Activated T-cell treated with anti-CD3 and anti-CD28 coated beads, Interleukin-2, amount 50 U/mL, for 1 hour (primary cell): ENCODE results near the gene CENPF.
"Not testable (repeated sequence)": the region's sequence is repeated elsewhere in the genome, so short reads cannot be mapped to it uniquely, and the experiment has no call there.

Source experiments
- DNase-seq: peaks from one replicate; pipeline ENCODE4 v3.0.0-alpha.2; 2020

Gene CENPF

DNA sequence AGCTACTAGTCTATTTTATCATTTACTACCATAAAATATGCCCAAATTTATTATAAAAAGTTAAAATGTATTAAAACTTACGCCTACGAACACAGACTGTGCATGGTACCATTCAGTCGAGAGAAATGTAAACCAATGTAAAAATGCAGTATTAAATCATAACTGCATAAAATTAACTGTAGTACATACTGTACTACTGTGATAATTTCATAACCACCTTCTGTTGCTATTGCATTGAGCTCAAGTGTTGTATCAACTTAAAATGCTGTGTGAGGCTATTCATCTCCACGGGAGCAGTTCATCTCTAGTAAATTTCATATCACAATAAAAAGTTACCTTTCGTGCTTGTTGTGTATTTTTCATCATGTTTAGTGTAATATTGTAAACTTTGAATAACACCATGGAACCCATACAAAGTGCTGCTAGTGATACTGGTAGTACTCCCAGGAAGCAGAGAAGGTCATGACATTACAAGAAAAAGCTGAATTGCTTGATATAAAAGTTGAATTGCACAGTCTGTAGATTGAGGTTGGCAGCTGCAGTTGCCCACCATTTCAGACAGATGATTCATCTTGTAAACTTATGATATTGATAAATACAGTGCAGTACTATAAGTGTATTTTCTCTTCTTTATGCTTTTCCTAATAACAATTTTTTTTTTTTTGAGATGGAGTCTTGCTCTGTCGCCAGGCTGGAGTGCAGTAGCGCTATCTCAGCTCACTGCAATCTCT is 19.0 kb upstream of the CENPF start:
- DNase-seq: no peak

DNA sequence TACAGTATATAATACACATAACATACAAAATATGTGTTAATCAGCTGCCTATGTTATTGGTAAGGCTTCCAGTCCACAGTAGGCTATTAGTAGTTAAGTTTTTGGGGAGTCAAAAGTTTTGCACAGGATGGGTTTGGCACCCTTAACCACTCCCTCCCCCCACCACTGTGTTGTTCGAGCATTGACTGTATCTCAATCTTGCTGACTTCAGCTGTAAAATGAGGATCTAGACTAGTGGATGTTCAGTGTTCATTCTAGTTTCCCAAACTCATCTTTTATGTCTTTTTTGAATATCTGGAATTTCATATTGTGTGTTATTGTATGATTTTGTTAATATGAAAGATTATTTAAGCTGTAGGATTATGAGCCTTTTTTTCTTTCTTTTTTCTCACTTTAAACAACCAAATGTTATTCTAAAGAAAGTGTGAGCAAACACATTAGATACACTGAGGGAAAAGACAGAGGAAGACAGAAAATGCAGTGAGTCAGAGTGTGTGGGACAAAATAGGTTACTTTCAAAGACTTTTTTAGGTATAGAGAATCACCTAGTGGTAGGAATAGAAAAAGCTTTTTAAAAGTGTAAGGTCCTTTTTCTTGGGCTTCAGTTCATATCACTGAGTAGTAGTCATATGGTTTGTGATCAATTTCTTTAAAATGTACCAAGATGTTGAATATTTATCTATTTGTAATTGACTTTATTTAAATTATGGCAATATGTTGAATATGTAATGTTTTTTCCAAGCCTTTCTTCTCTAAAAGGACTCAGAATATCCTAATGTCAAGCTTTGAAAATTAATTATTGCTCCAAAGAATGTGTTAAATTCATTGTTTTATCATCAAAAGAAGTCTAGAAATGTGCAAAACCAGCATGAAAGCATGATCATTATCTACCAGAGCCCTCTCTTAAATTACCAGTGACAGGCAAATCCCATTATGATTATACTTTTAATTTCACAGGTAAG is 17.9 kb upstream of the CENPF start:
- DNase-seq: no peak

DNA sequence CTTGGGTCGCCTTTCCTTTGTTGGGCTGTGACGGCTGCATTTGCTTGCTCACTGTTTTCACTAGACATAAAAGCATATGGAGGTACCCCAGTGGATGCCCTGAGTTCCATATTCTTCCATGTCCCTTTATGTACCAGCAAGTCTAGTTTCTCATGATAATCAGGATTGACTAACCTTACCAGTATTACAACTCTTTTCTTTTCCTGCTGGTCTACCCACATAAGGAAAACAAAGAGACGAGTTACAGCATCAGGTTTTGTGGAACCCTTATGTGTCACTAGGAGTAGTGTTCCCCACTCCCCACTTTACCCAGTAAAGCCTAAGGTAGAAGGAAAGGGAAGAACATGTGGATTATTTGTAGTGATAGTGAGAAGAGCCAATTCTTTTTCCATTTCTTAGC is 16.4 kb upstream of the CENPF start:
- DNase-seq: no peak

DNA sequence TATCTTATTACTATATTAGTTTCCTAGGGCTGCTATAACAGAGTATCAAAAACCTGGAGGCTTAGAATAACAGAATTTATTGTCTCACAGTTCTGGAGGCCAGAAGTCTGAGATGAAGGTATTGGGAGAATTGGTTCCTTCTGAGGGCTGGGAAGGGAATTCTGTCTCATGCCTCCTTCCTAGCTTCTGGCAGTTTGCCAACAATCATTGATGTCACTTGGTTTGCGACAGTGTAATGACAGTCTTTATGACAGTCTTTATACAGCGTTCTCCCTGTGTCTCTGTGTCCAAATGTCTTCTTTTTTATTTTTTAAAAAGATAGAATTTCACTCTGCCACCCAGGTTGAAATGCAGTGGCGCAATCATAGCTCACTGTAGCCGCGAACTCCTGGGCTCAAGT is 15.8 kb upstream of the CENPF start:
- DNase-seq: no peak

DNA sequence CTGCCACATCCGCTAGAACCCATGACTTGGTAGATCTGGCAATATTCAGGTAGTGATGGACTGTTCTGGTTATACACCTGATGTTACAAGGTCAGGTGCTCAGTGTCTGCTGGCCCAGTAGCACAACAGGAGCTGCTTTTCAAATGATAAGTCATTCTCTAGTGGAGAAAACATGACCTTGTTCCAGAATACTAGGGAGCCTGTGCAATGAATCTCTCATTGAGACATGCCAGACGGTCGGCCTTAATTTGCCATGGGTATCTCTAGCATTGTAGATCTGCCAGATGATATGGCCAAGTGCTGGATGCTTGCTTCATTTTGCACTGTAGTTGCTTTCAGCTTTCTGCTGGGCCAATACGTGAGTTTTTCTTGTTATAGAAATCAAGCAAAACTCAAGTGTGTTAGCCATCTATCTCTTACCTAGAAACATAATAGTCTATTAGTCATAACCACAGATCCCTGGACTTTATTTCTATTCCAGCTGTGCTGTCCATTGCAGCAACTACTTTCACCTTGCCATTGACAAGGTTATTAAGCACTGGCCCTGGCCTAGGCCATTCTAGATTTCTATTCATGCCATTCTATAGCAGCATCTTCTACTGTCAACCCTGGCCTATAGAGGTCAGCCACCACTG is 13.9 kb upstream of the CENPF start:
- DNase-seq: no peak

DNA sequence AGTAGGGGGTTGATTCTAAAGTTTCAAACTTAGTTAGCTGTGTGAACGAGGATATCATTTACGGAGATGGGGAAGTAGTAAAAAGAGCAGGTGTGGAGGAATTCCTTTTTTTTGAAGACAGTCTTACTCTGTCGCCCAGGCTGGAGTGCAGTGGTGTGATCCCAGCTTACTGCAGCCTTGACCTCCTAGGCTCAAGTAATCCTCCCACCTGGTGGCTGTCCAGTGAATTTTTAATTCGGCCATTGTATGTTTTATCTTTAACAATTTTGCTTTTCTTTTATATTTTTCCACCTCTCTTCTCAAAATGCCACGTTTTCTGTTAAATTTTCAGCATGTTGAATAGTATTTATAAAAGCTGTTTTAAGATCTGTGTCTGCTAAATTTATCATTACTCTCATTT is 12.3 kb upstream of the CENPF start:
- no peak for DNase-seq

DNA sequence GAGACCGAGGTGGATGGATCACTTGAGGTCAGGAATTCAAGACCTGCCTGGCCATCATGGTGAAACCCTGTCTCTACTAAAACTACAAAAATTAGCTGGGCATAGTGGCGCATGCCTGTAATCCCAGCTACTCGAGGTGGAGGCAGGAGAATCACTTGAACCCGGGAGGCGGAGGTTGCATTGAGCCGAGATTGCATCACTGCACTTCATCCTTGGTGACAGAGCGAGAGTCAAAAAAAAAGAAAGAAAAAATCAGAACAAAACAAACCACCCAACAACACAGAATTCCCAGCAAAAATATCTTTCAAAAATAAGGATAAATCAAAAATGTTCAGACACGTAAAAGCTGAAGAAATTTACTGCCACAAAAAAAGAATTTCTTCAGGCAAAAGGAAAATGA is 11.1 kb upstream of the CENPF start:
- not testable (repeated sequence) for DNase-seq

DNA sequence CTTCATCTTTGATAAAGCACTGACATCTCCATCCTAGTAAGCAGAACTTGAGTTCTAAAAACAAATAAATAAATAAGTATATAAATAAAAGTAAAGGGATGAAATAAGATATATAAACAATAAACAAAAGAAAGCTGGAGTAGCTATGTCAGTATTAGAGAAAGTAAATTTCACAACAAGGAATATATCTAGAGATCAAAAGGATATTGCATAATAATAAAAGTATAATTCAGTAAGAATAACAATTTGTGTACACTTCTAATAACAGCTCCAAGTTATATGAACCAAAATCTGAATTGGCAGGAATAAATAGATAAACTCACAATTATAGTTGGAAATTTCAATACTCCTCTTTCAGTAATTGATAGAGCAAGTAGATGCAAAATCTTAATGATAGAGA is 9.8 kb upstream of the CENPF start:
- no peak for DNase-seq

DNA sequence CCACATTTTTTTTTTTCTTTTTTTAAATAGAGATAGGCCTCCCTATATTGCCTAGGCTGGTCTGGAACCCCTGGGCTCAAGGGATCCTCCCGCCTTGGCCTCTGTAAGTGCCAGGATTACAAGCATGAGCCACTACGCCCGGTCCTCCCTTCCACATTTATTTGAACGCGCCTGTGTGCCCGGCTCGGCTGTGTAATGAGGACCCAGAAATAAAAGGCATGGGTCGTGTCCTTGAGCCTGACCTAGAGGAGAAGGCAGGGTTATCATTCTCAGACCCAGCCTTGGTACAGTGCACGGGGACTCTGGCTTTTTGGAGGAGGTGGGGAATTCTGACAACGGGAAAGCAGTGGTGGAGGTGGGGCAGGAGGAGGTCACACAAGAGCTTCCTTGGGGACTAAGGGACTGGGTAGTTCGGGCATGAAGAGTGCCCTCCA is 841 bp downstream of the CENPF start:
- DNase-seq: no peak

DNA sequence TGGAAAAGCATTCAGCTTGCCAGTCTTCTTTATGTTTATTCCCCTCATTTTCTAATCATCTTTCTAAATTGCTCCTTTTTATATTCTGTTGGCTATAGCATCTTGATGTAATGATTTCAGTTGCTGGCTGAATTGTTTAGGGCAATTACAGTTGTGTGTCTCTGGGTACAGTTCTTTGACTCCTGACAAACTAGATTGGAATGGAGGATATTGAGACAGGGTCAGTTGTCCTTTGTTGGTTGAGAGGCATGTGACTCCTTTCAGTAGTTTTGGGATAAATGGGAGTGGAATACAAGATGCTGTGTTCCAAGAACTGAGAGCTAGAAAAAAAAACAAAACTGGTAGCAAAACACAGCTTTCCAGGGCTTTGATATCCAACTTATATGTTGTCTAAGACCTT is 1.5 kb downstream of the CENPF start:
- DNase-seq: no peak

DNA sequence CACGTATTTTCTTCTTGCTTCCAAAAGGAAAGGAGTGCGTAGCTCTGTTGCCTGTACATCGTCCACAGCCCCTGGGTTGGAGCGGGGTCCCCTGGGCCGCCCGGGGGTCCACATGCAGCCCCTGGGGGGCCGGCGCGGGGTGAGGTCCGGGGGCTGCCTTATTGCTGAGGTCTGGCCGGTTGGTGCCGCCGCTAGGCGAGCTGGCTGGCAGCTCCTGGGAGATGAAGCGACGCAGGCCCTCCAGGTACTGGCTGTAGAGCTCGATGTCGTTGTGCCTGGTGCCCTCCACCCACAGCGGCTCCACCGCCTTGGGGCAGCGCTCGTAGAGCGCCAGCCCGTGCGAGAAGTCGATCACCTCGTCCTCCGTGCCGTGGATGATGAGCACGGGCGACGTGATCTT is 2.5 kb downstream of the CENPF start:
- DNase-seq: not testable (repeated sequence)

DNA sequence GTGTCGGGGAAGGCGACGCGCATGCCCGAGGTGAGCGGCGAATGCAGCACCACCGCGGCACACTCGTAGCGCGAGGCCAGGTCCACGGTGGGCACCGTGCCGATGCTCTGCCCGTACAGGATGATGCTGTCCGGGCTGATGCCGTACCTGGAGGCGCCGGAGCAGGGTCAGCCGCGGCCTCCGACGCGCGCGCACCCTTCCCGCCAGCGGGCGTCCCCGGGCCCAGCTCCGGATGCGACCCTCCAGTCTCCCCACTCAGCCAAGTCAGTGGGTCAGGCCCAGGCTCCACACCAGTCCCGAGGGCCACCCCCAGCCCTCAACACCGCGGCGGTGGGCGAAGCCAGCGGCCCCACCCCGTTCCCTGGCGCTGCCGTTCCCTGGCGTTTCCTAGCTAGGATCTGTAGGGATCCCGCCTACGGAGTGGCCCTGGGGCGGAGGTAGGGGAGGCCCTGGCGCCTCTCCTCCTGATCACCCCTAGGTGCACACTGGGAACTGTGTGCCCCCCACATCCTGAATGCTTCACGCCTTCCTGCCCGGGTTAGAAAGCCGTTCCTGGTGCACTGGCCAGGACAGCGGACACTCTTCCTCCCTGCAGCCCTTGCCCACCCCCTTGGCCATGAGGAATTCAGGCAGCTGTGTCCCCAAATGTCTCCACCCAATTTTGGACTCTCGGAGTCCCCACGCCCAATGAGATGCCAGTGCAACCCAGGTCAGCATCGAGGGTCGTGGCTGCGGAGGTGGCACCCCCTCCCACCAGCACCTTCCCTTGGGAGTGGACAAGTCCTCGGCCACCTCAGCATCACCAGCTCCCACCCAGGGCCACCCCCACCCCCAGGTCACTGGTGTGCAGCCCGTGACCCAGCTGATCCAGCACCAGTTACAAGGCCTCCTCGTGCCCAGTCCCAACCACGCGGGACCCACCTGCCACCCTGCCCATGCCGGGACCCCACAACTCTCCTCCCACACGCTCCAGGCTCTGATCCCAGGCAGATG is 3.2 kb downstream of the CENPF start:
- DNase-seq: not testable (repeated sequence)

DNA sequence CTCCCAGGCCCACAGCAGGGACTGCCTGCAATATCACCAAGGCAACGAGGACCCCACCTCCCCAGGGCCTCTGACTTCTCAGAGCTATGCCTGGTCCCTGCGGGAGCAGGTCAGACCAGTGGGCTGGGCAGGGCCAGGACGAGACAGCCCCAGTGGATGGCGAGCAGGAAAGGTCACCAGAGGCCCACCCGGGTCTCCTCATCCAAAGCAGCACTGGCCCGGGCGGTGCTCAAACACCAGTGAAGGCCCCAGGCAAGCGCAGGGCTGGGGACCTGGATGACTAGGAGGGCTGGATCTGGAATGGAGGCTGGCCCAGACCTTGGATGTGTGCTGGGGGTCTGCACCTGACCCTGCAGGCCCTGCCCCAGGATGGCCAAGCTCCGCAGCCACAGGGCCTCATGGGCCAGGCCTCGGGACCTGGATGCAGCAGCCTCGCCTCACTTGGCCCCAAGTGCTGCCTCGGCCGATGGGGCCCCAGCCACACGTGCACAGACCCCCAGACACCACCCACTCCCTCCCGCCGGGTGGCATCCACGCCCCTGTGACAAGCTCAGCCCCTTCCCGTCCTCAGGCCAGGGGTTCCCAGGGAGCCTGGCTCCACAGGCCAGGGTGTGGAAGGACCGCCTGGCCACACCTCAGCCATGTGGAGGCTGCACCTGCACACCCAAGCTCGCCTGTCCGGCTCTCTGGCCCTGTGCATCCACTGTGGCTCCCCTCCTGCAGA is 4.7 kb downstream of the CENPF start:
- DNase-seq: not testable (repeated sequence)

DNA sequence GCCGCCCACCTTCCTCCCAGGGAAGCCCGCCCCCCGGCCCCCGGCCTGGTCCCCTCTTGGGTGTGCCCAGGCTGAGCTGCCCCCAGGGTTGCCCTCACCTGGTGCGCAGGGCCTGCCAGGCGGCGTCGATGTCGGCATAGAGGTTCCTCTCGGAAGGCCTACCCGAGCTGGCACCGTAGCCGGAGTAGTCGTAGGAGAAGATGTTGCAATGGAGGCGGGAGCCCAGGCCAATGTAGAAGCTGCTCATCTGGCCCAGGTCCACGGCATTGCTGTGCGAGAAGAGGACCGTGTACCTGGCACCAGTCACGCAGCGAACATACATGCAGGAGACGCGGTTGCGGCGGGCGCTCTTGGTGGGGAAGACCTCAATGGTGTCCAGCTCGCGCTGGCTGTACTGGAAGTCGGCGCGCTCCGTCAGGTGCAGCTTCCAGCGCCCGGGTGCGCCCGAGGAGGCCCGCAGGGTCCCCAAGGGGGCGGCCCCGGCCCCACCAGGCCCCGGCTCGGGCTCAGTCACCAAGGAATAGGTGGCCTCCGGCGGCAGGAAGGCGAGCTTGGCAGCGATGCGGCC is 5.3 kb downstream of the CENPF start:
- DNase-seq: not testable (repeated sequence)

DNA sequence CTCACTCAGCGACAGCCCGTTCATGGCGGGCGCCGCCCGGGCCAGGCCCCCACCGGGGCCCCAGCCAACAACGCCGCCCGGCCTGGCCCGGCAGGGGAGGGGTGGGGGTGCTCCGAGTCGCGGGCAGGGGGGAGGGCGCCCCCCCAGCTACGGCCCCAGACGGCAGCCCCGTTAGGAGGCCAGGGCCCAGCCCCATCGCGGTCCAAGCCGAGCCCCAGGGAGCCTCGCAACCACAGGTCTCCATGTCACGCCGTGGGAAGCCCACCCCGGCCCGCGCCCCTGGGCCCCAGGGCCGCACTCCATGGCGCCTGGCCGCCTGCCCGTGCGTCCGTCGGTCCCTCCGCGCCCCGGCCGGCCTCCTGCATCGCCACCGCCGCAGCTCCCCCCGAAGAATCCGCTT is 5.8 kb downstream of the CENPF start:
- not testable (repeated sequence) for DNase-seq

DNA sequence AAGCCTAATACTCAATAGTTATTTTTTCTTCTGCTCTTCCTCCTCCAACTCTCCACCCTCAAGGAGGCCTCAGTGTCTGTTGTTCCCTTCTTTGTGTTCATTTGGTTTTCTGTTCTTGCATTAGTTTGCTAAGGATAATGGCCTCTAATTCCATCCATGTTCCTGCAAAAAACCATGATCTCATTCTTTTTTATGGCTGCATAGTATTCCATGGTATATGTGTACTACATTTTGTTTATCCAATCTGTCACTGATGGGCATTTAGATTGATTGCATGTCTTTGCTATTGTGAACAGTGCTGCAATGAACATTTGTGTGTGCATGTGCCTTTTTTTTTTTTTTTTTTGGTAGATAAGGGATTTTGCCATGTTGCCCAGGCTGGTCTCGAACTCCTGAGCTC is 6.7 kb downstream of the CENPF start:
- no peak for DNase-seq

DNA sequence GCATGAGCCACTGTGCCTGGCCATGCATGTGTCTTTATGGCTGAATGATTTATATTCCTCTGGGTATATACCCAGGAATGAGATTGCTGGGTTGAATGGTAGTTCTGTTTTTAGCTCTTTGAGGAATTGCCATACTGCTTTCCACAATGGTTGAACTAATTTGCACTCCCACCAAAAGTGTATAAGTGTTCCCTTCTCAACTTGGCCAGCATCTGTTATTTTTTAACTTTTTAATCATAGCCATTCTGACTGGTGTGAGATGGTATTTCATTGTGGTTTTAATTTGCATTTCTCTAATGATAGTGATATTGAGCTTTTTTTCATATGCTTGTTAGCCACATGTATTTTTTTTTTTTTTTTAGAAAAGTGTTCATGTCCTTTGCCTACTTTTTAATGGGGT is 7.1 kb downstream of the CENPF start:
- DNase-seq: not testable (repeated sequence)

DNA sequence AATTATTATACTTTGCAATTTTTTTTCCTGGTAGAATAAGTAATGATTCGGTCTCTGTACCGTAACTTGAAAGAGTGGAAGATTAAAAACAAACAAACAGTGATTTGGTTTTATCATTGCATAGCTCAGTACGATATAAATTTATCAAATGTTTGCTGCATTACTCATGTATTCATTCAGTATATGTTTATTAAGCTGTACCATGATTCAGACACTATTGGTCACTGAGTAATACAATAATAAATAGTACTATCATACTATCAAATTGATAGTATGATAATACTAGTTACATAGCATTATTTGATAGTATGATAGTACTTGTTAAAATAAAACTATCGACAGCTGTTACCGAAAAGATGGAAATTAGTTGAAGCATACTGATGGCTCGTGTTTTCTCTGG is 12.1 kb downstream of the CENPF start:
- DNase-seq: no peak

DNA sequence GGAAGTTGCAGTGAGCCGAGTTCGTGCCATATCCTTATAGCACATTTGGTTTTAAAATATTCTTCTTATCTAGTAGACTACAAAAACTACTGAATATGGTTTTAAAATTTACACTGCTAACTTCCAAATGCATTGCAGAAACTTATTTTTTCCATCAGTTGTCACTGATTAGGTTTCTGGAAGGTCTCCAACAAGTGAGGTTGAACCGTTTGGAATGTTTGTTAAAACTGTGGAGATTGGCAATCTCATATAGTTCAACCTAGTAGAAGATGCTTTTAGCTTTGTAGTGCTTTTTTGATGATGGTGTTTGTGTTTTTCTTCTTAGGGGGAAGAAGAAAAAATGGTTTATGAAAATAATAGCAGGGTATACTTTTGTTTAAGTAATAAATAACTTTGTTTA is 12.9 kb downstream of the CENPF start:
- no peak for DNase-seq

DNA sequence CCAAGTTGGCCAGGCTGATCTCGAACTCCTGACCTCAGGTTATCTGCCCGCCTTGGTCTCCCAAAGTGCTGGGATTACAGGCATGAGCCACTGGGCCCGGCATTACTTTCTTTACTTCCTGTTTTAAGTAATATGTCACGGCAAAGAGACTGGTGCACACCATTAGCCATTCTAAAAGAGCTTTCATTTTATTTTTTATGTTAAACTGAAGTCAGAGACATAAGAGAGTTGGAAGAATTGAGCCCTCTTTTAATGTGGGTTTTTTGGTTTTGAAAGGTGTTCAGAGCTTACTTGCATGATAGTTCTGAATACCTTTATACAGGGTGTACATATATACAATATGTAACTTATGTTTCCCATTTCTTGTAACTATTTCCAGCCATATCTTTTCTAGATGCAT is 14.3 kb downstream of the CENPF start:
- no peak for DNase-seq

DNA sequence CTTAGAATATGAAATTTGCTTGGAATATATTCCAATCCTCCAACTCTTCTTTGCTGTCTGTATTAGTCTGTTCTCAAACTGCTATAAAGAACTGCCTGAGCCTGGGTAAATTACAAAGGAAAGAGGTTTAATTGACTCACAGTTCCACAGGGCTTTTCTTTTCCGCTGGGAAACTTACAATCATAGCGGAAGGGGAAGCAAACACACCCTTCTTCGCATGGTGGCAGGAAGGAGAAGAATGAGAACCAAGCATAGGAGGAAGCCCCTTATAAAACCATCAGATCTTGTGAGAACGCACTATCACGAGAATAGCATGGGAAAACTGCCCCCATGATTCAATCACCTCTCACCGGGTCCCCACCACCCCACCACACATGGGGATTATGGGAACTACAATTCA is 14.8 kb downstream of the CENPF start:
- no peak for DNase-seq
